IPS-11a (cell line): ENCODE data around the gene TBC1D22A.

Experiments
- H3K4me3 ChIP-seq: one replicate; pipeline ENCODE4 v1.5.1; 2013; ENCODE audit warnings: low read depth, low read length, control low read depth

The TBC1D22A gene

GRCh38 chr22:47050401-47051051, 288.1 kb downstream of the TBC1D22A start:
- no peak overlapping the region for H3K4me3 ChIP-seq

GRCh38 chr22:47051441-47052071, 289.1 kb downstream of the TBC1D22A start:
- H3K4me3 ChIP-seq, result no peak overlapping the region

- no peak overlapping the region for H3K4me3 ChIP-seq
These were observed 290.0 kb downstream of the TBC1D22A start for GRCh38 chr22:47052236-47053012.

GRCh38 chr22:47053013-47053725, 290.7 kb downstream of the TBC1D22A start:
- no peak overlapping the region for H3K4me3 ChIP-seq

- no peak overlapping the region for H3K4me3 ChIP-seq
These were observed 291.3 kb downstream of the TBC1D22A start for GRCh38 chr22:47053726-47054141.

GRCh38 chr22:47054231-47055072, 292.0 kb downstream of the TBC1D22A start:
- H3K4me3 ChIP-seq, result no peak overlapping the region

GRCh38 chr22:47055073-47055355, 292.6 kb downstream of the TBC1D22A start:
- no peak overlapping the region for H3K4me3 ChIP-seq

GRCh38 chr22:47055461-47055860, 293.0 kb downstream of the TBC1D22A start:
- no peak overlapping the region for H3K4me3 ChIP-seq

- no peak overlapping the region for H3K4me3 ChIP-seq
These were observed 293.5 kb downstream of the TBC1D22A start for GRCh38 chr22:47055921-47056320.

- no peak overlapping the region for H3K4me3 ChIP-seq
These were observed 293.9 kb downstream of the TBC1D22A start for GRCh38 chr22:47056361-47056760.

- H3K4me3 ChIP-seq, result no peak overlapping the region
These were observed 294.5 kb downstream of the TBC1D22A start for GRCh38 chr22:47056776-47057470.

- no peak overlapping the region for H3K4me3 ChIP-seq
These were observed 295.6 kb downstream of the TBC1D22A start for GRCh38 chr22:47057916-47058585.

GRCh38 chr22:47059076-47059475, 296.6 kb downstream of the TBC1D22A start:
- H3K4me3 ChIP-seq, result no peak overlapping the region

- H3K4me3 ChIP-seq, result no peak overlapping the region
These were observed 297.3 kb downstream of the TBC1D22A start for GRCh38 chr22:47059701-47060161.

GRCh38 chr22:47060718-47061117, 298.3 kb downstream of the TBC1D22A start:
- no peak overlapping the region for H3K4me3 ChIP-seq

GRCh38 chr22:47061226-47061625, 298.8 kb downstream of the TBC1D22A start:
- H3K4me3 ChIP-seq, result no peak overlapping the region

GRCh38 chr22:47062126-47062525, 299.7 kb downstream of the TBC1D22A start:
- H3K4me3 ChIP-seq, result no peak overlapping the region

GRCh38 chr22:47063071-47063509, 300.6 kb downstream of the TBC1D22A start:
- H3K4me3 ChIP-seq, result no peak overlapping the region

GRCh38 chr22:47063606-47064005, 301.2 kb downstream of the TBC1D22A start:
- H3K4me3 ChIP-seq, result no peak overlapping the region
